Stomach (tissue), 4 donors: ENCODE data around the gene LYZ.

Source experiments
- EP300 ChIP-seq: sonication (generic); formaldehyde crosslinking; IDR thresholded peaks from one replicate; pipeline ENCODE4 v1.6.1; 2017; ENCODE audit warnings: antibody characterized with exemption
- POLR2A ChIP-seq, 4 donors: fragments of 450-650 bp; IDR thresholded peaks; one replicate each; pipeline ENCODE4 v1.6.1; 2016; ENCODE audit warnings: antibody characterized with exemption in 4 of 4, control low read depth in 2 of 4, mild to moderate bottlenecking in 1 of 4, moderate library complexity in 1 of 4
- POLR2AphosphoS5 ChIP-seq, 3 donors: sonication (generic); formaldehyde crosslinking; IDR thresholded peaks; one replicate each; pipeline ENCODE4 v1.6.1; 2016; ENCODE audit warnings: antibody characterized with exemption in 3 of 3
- TF ChIP-seq, protein P1 (sequence below), 7 experiments: fragments of 450-650 bp in 4 of 7; fragments of 200-600 bp in 3 of 7; sonication (generic) in 3 of 7; IDR thresholded peaks; one replicate each; pipeline ENCODE4 v1.5.1; 2016 to 2019; ENCODE audit warnings: antibody characterized with exemption in 7 of 7, control low read depth in 2 of 7, mild to moderate bottlenecking in 1 of 7

DNA sequence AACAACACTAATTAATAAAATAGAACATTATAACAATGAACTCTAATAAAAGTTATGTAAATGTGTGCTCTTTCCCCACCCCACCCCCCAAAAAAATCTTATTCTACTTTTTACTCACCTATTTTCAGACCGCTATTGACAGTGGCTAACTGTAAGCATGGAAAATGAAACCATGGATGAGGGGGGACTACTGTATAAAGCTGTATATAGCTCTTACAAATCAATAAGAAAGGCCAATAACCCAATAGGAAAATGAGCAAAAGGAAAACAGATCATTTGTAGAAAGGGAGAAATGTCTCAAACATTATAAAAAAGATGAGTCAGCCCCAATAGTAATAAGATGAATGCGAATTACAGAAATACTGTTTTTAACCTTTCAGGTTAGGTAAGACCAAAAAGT lies 38.7 kb downstream of the LYZ start:
- TF ChIP-seq POLR2A (IDR thresholded peaks at IDR 0.05) (no peak), POLR2AphosphoS5 (IDR thresholded peaks at IDR 0.05) (no peak), EP300 (no peak)
- TF ChIP-seq, protein P1, sequence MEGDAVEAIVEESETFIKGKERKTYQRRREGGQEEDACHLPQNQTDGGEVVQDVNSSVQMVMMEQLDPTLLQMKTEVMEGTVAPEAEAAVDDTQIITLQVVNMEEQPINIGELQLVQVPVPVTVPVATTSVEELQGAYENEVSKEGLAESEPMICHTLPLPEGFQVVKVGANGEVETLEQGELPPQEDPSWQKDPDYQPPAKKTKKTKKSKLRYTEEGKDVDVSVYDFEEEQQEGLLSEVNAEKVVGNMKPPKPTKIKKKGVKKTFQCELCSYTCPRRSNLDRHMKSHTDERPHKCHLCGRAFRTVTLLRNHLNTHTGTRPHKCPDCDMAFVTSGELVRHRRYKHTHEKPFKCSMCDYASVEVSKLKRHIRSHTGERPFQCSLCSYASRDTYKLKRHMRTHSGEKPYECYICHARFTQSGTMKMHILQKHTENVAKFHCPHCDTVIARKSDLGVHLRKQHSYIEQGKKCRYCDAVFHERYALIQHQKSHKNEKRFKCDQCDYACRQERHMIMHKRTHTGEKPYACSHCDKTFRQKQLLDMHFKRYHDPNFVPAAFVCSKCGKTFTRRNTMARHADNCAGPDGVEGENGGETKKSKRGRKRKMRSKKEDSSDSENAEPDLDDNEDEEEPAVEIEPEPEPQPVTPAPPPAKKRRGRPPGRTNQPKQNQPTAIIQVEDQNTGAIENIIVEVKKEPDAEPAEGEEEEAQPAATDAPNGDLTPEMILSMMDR (IDR thresholded peaks at IDR 0.05) = no peak
